GM19397 (cell line): ENCODE data around the gene PRSS58.

Experiments
- ATAC-seq: cut with Tn5 transposase; IDR thresholded peaks from one replicate; pipeline ENCODE4 v1.9.1; 2021; ENCODE audit warnings: mild to moderate bottlenecking, moderate library complexity; ENCODE audit not compliant: unreplicated experiment

Gene PRSS58, protein sequence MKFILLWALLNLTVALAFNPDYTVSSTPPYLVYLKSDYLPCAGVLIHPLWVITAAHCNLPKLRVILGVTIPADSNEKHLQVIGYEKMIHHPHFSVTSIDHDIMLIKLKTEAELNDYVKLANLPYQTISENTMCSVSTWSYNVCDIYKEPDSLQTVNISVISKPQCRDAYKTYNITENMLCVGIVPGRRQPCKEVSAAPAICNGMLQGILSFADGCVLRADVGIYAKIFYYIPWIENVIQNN

DNA sequence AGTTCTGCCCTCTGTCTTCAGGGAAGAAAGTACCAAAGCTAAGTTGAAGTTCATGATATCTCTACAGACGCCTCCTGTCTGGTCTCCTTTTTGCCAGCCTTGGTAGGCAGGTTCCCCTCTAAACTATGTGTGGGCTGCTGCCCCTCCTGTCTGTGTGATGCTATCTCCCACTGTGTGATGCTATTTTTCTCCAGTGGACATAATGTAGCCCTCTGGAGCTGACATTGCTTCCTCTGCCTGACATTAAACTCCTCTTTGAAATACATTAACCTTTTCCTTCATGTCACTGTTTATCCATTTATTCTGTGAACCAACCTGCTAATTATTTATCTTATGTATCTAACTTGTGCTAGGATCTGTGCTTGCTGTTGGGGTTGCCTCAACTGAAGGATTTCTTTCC, at the start of gene PRSS58:
TSS of gene PRSS58 (minus strand) at position 101 of the 400 bp plus-strand sequence. CDS start 351 bp downstream, outside the sequence.
- ATAC-seq = no peak

DNA sequence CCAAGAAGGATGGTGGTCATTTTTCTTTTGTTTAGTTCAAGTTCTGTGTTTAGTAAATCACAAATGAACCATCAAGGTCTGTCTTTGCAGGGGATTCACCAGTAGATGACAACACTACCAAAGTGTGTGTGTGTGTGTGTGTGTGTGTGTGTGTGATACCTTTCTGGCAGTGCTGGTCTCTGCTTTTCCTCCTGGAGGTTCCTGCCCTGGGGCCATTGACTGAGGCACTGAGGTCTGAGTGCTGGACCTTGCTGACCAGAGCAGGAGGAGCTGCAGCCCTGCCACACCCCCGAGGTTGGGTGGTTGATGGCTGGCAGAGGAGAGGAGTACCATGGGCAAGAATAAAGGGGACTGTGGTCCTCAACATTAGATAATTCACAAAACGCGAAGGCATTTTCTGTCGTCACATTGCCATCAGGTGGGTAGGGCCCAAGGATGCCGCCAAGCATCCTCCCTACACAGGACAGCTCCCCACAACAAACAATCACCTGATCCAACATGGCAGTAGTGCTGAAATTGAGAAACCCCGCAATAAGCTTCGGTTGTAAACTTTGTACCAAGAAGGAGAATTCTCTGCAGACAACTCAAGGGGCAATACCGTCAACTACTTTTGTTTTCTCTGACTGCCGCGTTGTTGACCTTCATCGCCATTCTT, 49.5 kb upstream of the PRSS58 start:
- ATAC-seq = no peak

DNA sequence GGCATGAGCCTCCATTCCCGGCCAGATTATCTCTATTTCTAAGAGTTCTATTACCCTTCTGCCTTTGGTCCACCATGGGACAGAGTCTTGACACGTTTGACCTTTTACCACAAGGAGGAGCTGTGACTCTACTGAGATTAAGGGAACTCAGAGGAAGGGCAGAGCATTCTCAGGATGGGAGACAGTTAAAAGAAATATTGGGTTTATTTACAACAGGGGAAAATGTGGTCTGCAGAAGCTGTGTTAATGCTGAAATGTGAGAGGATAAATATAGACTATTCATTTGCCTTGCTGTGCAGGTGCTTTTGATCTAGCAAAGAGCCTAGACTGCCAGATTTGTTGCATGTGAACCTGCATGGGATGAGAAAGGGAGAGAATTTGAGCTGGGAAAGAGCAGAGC, 45.8 kb upstream of the PRSS58 start:
- no peak for ATAC-seq

DNA sequence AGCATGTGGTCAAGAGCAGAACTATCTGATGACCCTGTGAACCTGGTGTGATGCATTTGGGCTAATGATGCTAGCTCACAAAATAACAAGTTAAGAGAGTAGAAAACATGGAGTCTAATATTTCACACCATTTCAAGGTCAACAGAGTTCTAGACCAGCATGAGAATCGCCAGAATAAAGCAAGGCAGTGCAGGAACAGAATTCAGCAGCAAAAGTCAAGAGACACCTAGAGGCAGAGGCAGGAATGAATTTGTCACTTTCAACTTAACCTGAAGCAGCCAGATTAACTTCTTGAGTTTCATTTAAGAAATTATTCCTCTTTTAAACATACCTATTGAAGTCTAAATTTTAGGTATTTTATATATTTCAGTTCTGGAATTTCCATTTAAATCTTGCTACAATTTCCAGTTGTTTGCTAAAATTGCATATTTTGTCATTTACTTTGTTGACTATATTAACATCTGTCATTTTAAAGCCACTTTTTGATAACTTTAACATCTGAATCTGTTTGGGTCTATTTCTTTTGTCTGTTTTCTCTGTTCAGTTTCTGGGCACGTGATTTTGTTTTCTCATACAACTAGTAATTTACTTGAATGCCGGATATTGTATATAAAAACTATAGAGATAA, 44.2 kb upstream of the PRSS58 start:
- no peak for ATAC-seq

DNA sequence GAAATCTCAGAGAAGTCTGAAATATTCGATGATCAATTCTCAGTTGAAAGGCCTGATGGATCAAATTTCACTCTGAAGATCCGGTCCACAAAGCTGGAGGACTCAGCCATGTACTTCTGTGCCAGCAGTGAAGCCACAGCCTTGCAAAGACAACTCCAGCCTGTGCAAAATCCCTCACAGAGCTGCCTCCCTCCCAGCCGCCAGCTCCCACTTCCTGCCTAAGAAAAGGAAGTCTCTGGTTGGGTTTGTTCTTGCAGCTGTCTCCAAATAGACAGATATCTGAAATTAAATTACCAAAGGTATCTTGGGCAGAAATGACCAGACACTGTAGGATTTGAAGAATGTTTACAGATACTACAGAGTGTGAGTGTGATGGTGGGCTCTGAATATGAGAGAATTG, 43.4 kb upstream of the PRSS58 start:
- no peak for ATAC-seq

DNA sequence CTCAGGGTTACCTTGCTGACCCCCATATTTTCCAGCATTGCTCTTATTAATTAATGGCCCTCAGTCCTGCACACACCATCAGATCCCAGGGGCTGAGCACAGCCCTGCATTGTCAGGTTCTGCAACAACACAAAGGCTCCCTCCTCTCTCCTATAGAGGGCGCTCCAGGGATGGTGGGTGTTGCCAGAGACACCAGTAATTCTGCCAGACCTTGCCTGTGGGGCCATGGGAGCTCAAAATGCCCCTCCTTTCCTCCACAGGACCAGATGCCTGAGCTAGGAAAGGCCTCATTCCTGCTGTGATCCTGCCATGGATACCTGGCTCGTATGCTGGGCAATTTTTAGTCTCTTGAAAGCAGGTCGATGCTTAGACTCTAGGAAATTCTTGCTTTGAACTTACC, 42.8 kb upstream of the PRSS58 start:
- no peak for ATAC-seq

DNA sequence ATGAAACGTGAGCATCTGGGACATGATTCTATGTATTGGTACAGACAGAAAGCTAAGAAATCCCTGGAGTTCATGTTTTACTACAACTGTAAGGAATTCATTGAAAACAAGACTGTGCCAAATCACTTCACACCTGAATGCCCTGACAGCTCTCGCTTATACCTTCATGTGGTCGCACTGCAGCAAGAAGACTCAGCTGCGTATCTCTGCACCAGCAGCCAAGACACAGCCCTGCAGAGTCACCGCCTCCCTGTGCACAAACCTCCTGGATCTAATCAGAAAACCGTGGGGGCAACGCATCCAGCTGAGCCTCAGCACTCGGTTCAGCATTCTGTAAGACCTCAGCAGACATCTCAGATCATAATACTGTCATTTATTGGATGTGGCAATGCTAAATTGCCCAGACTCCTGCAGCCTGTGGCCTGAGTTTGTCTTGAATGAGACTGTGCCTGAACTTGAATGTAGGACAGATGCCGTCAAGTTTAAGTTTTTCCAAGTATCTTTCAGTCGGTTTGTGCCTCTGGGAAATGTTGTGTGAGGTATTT, 41.5 kb upstream of the PRSS58 start:
- no peak for ATAC-seq

DNA sequence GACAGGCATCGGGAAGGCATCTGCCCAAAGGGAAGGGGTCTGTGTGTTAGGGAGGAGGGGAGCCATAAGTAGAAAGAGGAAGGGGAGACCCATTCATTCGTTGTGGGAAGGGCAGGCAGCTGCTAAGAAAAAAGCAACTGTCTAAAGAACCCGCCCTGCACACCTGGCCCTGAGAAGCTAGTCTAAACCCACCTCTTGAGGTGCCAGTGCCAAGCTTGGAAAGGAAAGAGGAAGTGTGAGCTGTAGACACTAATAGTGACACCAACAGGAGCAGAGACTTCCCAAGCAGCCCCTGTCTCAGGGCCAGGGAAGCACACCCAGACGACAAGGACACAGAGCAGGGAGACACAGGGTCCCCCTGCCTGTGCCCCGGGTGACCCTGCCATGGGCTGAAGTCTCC, 40.8 kb upstream of the PRSS58 start:
- ATAC-seq = no peak

DNA sequence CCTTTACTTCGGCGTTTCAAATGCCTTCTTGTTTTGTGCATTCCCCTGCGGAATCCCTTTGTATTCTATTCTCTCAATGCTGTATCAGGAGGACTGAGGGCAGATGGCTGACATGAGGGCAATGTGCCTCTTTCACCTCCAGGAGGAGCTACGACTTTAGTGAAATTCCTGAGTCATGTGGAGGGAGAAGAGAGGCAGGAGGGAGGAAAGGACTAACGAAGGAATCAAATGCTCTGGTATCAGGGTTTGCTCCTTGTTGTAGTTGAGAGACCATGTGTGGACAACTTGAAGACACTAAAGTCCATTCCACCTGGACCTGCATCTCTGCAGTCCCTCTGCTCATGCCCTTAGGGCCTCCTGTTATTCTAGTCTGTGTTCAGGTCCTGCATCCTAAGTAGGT, 40.2 kb upstream of the PRSS58 start:
- no peak for ATAC-seq

DNA sequence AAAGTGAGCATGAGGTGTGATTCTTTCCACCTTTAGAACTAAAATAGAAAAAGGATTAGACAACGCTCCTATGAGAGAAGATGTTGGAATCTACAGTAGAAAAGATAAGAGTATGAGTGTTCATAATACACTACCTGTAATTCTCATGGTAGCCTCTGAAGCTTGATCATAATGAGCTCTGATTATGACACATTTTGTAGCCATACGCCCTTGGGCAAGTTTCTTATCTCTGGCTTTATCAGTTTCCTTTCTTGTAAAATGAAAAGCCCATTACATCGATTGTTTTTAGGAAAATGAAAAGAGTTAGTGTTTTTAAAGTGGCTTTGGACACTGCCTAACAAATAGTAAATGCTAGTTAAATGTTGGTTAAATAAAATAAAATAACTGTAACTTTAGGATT, 22.4 kb upstream of the PRSS58 start:
- no peak for ATAC-seq

DNA sequence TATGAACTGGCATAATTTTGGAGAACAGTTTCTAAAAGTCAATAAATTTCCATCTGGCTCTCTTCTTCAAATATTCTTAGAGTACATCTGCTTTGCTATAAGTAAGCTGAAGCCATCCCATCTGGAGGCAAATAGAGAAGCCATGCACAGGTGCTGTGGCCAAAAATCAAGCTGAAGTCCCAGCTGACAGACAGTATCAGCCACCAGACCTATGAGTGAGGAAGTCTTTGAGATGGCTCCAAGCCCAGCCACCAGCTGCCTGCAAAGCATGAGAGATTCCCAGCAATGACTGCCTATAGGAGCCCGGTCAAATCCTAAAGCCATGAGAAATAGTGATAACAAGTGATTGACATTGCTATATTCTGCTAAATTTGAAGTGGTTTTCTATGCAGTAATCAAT, 21.7 kb upstream of the PRSS58 start:
- no peak for ATAC-seq

DNA sequence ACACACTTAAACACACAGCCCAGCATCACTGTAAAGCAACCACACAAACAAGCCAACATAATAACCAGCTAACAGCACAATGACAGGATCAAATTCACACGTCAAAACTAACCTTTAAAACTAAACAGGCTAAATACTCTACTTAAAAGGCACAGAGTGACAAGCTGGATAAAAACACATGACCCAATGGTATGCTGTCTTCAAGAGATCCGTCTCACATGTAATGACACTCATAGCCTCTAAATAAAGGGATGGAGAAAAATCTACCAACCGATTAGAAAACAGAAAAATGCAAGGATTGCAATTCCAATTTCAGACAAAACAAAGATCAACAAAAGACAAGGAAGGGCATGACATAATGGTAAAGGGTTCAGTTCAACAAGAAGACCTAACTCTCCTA, 17.2 kb upstream of the PRSS58 start:
- ATAC-seq = no peak

DNA sequence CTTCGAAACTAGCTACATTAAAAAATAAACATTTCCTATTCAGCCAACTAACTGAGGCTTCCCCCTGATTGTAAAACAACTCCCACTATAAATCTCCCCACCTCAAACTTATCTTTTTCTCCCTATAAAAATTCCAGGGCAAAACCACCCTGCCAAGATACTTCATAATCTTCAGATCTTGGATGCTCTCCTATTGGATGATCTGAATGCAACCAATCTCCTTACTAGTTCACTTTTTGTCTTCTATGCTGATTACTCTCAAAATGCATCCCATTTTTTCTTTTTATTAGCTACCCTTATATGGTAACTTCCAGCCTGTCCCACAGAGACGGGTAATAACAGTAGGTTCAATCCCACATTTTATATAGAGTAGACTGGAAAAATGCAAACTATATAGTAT, 15.0 kb upstream of the PRSS58 start:
- ATAC-seq = no peak

DNA sequence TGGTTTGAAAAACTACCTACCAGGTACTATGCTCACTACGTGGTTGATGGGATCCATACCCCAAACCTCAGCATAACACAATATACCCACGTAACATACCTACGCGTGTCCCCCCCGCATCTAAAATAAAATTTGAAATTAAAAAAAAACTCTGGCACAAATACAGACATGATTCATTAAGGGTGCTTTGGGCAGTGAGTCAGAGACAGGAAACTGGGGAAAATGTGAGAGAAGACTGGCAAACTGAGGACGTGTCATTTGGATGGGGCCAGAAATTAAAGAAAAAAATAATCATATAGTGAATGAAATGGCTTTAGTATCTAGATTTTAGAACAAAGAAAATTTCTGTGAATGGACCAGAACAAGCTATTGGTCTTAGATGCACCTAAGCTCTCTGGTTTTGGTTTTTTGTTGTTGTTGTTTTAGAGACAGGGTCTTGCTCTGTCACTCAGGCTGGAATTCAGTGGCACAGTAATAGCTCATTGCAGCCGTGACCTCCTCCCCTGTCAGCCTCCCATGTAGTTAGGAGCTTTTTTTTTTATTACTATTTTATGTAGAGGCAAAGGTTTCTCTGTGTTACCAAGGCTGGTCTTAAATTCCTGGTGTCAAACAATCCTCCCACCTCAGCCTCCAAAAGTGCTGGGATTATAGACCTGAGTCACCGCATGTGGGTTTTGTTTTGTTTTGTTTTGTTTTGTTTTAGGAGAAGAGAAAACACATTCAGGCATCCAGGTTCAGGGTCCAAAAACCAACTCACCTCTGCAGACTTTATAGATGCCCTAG, 5.9 kb upstream of the PRSS58 start:
- no peak for ATAC-seq

DNA sequence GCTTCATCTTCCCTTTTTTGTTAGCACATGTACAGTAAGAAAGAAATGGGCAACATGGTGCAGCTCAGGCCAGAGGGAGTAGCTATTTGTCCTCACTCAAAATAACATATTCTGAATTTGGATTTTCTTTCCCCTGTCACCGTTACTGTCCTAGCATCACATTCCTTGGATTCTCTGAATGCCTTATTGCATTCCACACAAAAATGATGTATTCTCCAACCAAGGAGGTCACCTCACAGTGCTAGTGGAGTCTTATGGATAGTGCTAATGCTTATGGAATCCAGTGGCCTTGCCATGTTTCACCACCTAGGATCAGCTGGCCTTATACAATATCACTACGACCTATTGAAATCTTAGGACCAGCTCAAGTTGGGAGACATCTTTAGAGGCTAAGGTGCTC, 7.2 kb downstream of the PRSS58 start:
- no peak for ATAC-seq

DNA sequence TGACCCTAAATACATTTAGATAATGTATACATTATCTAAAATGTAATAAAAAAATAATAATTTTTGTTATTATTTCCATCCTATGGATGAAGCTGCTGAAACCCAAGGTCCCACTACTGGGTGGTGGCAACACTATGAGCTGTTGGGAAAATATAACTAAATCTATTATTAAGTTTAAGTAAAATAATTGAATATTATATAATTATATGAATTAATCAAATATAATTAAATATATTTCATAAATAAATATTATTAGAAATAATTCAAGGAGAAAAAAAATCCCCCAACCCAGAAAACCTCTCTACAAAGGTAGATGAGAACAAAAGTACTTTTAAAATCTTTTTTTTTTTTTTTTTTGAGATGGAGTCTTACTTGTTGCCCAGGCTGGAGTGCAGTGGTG, 7.9 kb downstream of the PRSS58 start:
- no peak for ATAC-seq

DNA sequence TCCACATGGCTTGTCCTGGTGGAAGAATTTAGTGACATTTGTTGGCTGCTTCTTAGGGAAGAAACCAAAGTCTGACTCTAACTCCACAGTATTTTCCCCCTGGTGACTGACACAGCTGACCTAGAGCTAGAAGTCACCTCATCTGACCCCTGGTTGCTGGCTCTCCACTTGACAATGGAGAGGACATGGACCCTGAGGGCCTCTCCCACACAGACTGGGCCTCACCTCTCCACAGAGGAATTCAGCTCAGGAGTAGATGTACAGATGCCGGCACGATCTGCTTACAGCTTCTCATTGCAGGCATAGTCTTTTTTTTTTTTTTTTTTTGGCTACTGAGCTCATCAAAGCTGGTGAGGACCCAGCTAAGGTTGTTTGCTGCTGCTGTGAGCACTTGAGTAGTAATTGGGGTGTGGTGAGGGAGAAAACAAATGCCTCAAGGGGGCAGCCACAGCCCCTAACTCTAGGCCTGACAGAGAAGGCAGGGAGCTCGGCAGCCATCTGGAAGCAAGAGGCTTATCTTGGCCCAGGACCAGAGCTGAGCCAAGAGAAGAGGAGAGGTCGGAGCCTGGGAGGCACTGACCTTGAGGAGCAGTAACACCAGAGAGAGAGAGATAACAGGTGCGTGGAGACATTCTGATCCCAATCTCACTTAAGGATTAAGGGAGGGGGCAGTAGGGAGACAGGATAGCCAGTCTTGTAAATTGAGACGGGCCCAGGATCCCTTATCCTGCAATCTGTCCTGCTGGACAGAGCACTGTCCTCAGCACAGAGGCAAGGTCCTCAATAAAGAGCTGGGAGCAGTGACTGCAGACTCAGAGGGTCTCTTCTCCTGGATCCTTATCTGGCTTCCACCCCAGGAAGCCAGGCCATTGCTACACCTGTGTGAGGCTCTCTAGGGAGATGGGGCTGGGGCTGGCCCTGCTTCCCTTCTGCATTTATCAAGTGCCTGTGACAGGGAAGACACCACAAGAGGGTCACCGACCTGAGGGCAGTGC, 9.4 kb downstream of the PRSS58 start:
- no peak for ATAC-seq

DNA sequence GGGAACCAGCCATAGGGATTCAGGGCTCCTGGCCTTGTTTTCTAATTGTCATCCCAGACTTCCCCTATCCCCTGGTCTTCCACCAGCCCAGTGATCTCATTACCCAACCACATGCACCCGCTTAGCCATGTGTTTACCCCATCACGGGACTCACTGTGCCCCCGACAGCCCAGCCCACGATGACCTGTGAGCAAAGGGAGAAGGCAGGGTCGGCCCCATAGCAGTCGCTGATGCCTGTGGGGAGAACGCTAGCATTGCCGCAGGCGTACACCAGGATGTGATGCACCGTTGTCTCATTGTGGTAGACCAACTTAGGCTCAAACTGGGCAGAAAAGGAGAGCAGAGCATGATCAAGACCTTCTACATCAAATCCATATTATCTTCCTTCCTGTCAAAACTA, 14.0 kb downstream of the PRSS58 start:
- no peak for ATAC-seq

DNA sequence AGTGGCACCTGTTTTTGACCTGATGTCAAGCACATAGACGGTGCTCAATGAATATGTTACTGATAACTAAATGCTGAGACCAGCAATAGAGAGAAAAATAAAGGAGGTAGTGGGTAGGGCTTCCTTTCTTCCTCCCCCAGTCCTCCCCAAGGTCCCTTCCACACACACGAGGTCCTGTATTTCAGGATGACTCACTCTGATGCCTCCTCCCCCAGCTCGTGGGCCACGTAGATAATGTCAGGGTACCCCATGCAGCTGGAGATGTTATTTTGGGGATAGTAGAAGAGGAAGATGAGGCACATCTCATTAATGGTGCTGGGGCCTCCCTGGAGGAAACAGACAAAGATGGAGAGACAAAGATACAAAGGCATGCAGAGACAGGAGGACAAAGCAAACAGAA, 17.3 kb downstream of the PRSS58 start:
- ATAC-seq = no peak

DNA sequence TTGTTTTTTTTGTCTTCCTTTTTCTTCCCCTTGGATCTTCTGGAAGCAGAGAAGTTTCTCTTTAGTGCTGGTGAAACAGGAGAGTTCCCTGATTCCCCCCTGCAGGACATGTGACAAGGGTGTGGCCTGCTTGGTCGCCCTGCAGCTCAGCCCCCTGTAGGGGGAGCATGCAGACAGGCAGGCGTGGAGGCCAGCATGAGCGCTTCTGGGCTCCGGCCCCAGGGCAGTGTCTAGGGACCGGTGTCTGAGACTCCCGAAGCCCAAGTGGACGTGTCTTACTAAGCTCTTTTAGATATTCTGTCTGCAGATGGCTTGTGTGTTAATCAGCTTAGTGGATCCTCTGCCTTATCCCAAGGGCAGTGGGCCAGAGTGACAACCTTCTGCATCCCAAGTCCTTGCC, 26.1 kb downstream of the PRSS58 start:
- no peak for ATAC-seq
